Prostate gland (tissue), 2 donors: Measurements from ENCODE around the gene DPY19L1.

Experiments
- POLR2A ChIP-seq: fragments of 450-650 bp; IDR thresholded peaks from one replicate; pipeline ENCODE4 v1.6.1; 2016; ENCODE audit warnings: antibody characterized with exemption, mild to moderate bottlenecking
- POLR2AphosphoS5 ChIP-seq: sonication (generic); formaldehyde crosslinking; IDR thresholded peaks from one replicate; pipeline ENCODE4 v1.6.1; 2017; ENCODE audit warnings: antibody characterized with exemption
- TF ChIP-seq, protein P1 (sequence below), 4 experiments: fragments of 200-600 bp in 2 of 4; fragments of 450-650 bp in 2 of 4; sonication (generic) in 2 of 4; IDR thresholded peaks; 1 replicate in 3 of 4; 2 replicates in 1 of 4; pipeline ENCODE4 v1.5.1; 2016 to 2019; ENCODE audit warnings: antibody characterized with exemption in 4 of 4, mild to moderate bottlenecking in 2 of 4, moderate library complexity in 2 of 4

- TF ChIP-seq, protein P1, sequence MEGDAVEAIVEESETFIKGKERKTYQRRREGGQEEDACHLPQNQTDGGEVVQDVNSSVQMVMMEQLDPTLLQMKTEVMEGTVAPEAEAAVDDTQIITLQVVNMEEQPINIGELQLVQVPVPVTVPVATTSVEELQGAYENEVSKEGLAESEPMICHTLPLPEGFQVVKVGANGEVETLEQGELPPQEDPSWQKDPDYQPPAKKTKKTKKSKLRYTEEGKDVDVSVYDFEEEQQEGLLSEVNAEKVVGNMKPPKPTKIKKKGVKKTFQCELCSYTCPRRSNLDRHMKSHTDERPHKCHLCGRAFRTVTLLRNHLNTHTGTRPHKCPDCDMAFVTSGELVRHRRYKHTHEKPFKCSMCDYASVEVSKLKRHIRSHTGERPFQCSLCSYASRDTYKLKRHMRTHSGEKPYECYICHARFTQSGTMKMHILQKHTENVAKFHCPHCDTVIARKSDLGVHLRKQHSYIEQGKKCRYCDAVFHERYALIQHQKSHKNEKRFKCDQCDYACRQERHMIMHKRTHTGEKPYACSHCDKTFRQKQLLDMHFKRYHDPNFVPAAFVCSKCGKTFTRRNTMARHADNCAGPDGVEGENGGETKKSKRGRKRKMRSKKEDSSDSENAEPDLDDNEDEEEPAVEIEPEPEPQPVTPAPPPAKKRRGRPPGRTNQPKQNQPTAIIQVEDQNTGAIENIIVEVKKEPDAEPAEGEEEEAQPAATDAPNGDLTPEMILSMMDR (IDR thresholded peaks at IDR 0.05) = no peak
- TF ChIP-seq POLR2A (no peak), POLR2AphosphoS5 (no peak)
Measured at GRCh38 chr7:35026150-35026549, 11.1 kb downstream of the DPY19L1 start.
